Breast epithelium (tissue), 4 donors: ENCODE results near the gene LDLRAD3. TPM values are rescaled to one million over a fixed set of nuclear protein-coding genes. Genes with fewer than 3 reads are reported as not detected.

ENCODE experiments used
- DNase-seq, 2 donors: peaks; one replicate each; pipeline ENCODE4 v3.0.0-alpha.2; 2019; ENCODE audit warnings: low spot score in 2 of 2
- H3K27ac ChIP-seq, 2 donors: fragments of 200-600 bp; sonication (generic) in 1 of 2; one replicate each; pipeline ENCODE4 v1.5.1; 2016 to 2019; ENCODE audit warnings: mild to moderate bottlenecking in 1 of 2
- H3K27me3 ChIP-seq, 2 donors: fragments of 200-600 bp; sonication (generic) in 1 of 2; one replicate each; pipeline versions ENCODE4 v1.5.1 to v1.6.0; 2017 to 2019; ENCODE audit warnings: control low read depth in 1 of 2, mild to moderate bottlenecking in 1 of 2
- H3K36me3 ChIP-seq: fragments of 200-600 bp; one replicate; pipeline ENCODE4 v1.5.1; 2019
- H3K4me1 ChIP-seq, 2 donors: fragments of 200-600 bp; sonication (generic); one replicate each; pipeline ENCODE4 v1.5.1; 2016 to 2019; ENCODE audit warnings: control low read depth in 1 of 2
- H3K4me3 ChIP-seq, 3 donors: fragments of 200-600 bp; sonication (generic); 1 replicate in 2 of 3; 2 replicates in 1 of 3; pipeline ENCODE4 v1.5.1; 2016 to 2019; ENCODE audit warnings: mild to moderate bottlenecking in 3 of 3, moderate library complexity in 2 of 3
- H3K9me3 ChIP-seq, 2 donors: fragments of 200-600 bp; sonication (generic) in 1 of 2; one replicate each; pipeline ENCODE4 v1.5.1; 2016 to 2019; ENCODE audit warnings: control low read depth in 1 of 2
- POLR2A ChIP-seq: fragments of 450-650 bp; IDR thresholded peaks from one replicate; pipeline ENCODE4 v1.6.1; 2016; ENCODE audit warnings: antibody characterized with exemption, mild to moderate bottlenecking, moderate library complexity
- POLR2AphosphoS5 ChIP-seq, 3 donors: sonication (generic); formaldehyde crosslinking; IDR thresholded peaks; one replicate each; pipeline ENCODE4 v1.6.1; 2017; ENCODE audit warnings: antibody characterized with exemption in 3 of 3
- intact Hi-C: fragments of 100-400 bp; cut with DNase I; formaldehyde crosslinking; loops from one replicate; pipeline ENCODE4 v1.15.1; 2023; ENCODE audit warnings: low total_unique reads
- total RNA-seq, 3 donors: library from RNA; depleted of rRNA; stranded (reverse); fragments of >200 nt; gene quantifications; one replicate each; pipeline ENCODE4 v1.1.0, GENCODE V29; 2016
- TF ChIP-seq, protein P1 (sequence below), 3 donors: fragments of 450-650 bp; IDR thresholded peaks; one replicate each; pipeline ENCODE4 v1.5.1; 2016 to 2017; ENCODE audit warnings: antibody characterized with exemption in 3 of 3, mild to moderate bottlenecking in 3 of 3, moderate library complexity in 3 of 3

LDLRAD3 gene
- total RNA-seq, 3 donors from 2014 or later: 20.3 to 45.4 (median 40.6) TPM

DNA sequence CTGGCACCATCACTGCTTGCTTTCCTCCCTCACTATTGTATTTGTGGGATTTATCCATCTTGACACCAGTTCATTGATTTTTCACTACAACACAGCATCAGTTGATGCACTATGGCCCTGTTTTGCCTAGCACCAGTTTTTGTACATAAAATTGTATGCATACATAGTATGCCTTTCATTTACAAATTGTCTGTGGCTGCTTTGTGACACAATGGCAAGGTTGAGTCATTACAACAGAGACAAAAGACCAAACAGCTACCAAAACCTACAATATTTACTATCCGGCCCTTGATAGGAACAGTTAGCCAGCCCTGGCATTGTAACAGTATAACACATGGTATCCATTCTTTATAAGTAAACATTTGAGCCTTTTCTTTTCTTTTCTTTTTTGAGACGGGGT lies 150.3 kb downstream of the LDLRAD3 start:
- H3K4me1 ChIP-seq: no peaks in the 10 kb centered on the region
- intact Hi-C loops: no loop called here
- no peaks in the 10 kb centered on the region for H3K36me3 ChIP-seq
- no peak overlapping the region for H3K27ac ChIP-seq
- H3K9me3 ChIP-seq: peaks cover 0 to 4% of the 10 kb centered on the region in 2 donors
- H3K4me3 ChIP-seq: no peak overlapping the region
- TF ChIP-seq POLR2A (no peak), POLR2AphosphoS5 (IDR thresholded peaks at IDR 0.05) (no peak)
- TF ChIP-seq, protein P1, sequence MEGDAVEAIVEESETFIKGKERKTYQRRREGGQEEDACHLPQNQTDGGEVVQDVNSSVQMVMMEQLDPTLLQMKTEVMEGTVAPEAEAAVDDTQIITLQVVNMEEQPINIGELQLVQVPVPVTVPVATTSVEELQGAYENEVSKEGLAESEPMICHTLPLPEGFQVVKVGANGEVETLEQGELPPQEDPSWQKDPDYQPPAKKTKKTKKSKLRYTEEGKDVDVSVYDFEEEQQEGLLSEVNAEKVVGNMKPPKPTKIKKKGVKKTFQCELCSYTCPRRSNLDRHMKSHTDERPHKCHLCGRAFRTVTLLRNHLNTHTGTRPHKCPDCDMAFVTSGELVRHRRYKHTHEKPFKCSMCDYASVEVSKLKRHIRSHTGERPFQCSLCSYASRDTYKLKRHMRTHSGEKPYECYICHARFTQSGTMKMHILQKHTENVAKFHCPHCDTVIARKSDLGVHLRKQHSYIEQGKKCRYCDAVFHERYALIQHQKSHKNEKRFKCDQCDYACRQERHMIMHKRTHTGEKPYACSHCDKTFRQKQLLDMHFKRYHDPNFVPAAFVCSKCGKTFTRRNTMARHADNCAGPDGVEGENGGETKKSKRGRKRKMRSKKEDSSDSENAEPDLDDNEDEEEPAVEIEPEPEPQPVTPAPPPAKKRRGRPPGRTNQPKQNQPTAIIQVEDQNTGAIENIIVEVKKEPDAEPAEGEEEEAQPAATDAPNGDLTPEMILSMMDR (IDR thresholded peaks at IDR 0.05): no peak
- no peak for DNase-seq
- H3K27me3 ChIP-seq: no peaks in the 10 kb centered on the region

GRCh38 chr11:36095716-36096115 lies 151.9 kb downstream of the LDLRAD3 start:
- Histone ChIP-seq H3K4me3 (no peak overlapping the region), H3K4me1 (no peaks in the 10 kb centered on the region), H3K27me3 (no peaks in the 10 kb centered on the region), H3K27ac (no peak overlapping the region), H3K36me3 (no peaks in the 10 kb centered on the region), H3K9me3 (peaks cover 0 to 4% of the 10 kb centered on the region in 2 donors)
- no peak for DNase-seq
- intact Hi-C loops: no loop called here
- TF ChIP-seq, protein P1 (IDR thresholded peaks at IDR 0.05): no peak
- no peak for TF ChIP-seq POLR2A
- no peak for TF ChIP-seq POLR2AphosphoS5 (IDR thresholded peaks at IDR 0.05)

GRCh38 chr11:36097219-36097650 lies 153.4 kb downstream of the LDLRAD3 start:
- no peaks in the 10 kb centered on the region for H3K36me3 ChIP-seq
- H3K4me3 ChIP-seq: no peak overlapping the region
- intact Hi-C loops: no loop called here
- no peaks in the 10 kb centered on the region for H3K4me1 ChIP-seq
- H3K27ac ChIP-seq: no peak overlapping the region
- peaks cover 0 to 4% of the 10 kb centered on the region in 2 donors for H3K9me3 ChIP-seq
- TF ChIP-seq, protein P1 (IDR thresholded peaks at IDR 0.05): no peak
- no peak for TF ChIP-seq POLR2AphosphoS5 (IDR thresholded peaks at IDR 0.05)
- no peak for TF ChIP-seq POLR2A
- no peaks in the 10 kb centered on the region for H3K27me3 ChIP-seq
- DNase-seq: no peak

- Histone ChIP-seq H3K4me3 (no peak overlapping the region), H3K9me3 (peaks cover 0 to 4% of the 10 kb centered on the region in 2 donors), H3K4me1 (no peaks in the 10 kb centered on the region), H3K27me3 (no peaks in the 10 kb centered on the region), H3K27ac (no peak overlapping the region), H3K36me3 (no peaks in the 10 kb centered on the region)
- TF ChIP-seq POLR2A: no peak
- intact Hi-C loops: no loop called here
- no peak for DNase-seq
Measured at GRCh38 chr11:36098087-36098486, 154.2 kb downstream of the LDLRAD3 start.

DNA sequence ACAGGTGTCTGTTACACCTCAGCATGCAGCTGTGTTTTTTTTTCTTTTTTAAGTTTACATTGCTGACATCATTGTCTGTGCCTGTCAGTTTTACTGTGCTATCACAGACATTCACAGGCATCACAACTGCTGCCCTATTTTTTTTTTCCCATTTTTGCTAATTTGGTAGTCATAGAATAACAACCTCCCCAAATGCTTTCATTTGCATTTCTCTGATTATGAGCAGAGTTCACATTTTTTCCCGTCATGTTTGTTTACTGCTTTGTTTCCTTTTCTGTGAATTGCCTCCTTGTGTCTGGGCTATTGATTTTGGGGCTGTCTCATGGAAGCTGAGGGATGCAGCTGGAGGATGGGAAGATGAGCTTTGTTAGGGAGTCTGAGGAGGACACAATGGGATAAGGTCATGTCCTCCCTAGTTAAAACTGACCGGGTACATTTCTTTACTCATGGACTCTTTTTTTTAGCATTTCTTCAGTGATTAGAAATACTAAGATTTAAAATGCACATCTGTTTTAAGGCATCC lies 155.1 kb downstream of the LDLRAD3 start:
- no peaks in the 10 kb centered on the region for H3K9me3 ChIP-seq
- no peak overlapping the region for H3K27ac ChIP-seq
- intact Hi-C loops: no loop called here
- no peak for TF ChIP-seq POLR2A
- no peak for TF ChIP-seq POLR2AphosphoS5 (IDR thresholded peaks at IDR 0.05)
- TF ChIP-seq, protein P1 (IDR thresholded peaks at IDR 0.05): no peak
- H3K36me3 ChIP-seq: no peaks in the 10 kb centered on the region
- H3K27me3 ChIP-seq: no peaks in the 10 kb centered on the region
- H3K4me1 ChIP-seq: no peaks in the 10 kb centered on the region
- DNase-seq: no peak
- no peak overlapping the region for H3K4me3 ChIP-seq

GRCh38 chr11:36101466-36101865 lies 157.6 kb downstream of the LDLRAD3 start:
- TF ChIP-seq, protein P1 (IDR thresholded peaks at IDR 0.05): no peak
- TF ChIP-seq POLR2A: no peak
- intact Hi-C loops: no loop called here
- H3K9me3 ChIP-seq: no peaks in the 10 kb centered on the region
- DNase-seq: no peak
- no peak overlapping the region for H3K4me3 ChIP-seq
- no peaks in the 10 kb centered on the region for H3K27me3 ChIP-seq
- no peaks in the 10 kb centered on the region for H3K36me3 ChIP-seq
- H3K4me1 ChIP-seq: no peaks in the 10 kb centered on the region
- no peak overlapping the region for H3K27ac ChIP-seq
